ENCODE data around the gene COL23A1. TPM values are rescaled to one million over a fixed set of nuclear protein-coding genes. Genes with fewer than 3 reads are reported as not detected.

COL23A1 gene
- total RNA-seq, 1 donor from 2014 or later: not detected

GRCh38 chr5:178381921-178382695 lies 208.1 kb downstream of the COL23A1 start:
- Mint-ChIP-seq H3K36me3 (ENCODE audit: low read depth) (no peaks in the 10 kb centered on the region), H3K27me3 (ENCODE audit: low read depth) (no peaks in the 10 kb centered on the region), H3K27ac (no peak overlapping the region), H3K4me1 (ENCODE audit: low read depth) (no peaks in the 10 kb centered on the region), H3K4me3 (ENCODE audit: low read depth) (no peak overlapping the region), H3K9me3 (no peaks in the 10 kb centered on the region)
- no peak for DNase-seq (ENCODE audit: low spot score)
- intact Hi-C loops (cut with micrococcal nuclease): no loop called here

- Mint-ChIP-seq H3K27me3 (ENCODE audit: low read depth) (no peaks in the 10 kb centered on the region), H3K4me1 (ENCODE audit: low read depth) (no peaks in the 10 kb centered on the region), H3K27ac (no peak overlapping the region), H3K36me3 (ENCODE audit: low read depth) (no peaks in the 10 kb centered on the region), H3K4me3 (ENCODE audit: low read depth) (no peak overlapping the region), H3K9me3 (no peaks in the 10 kb centered on the region)
- no peak for DNase-seq (ENCODE audit: low spot score)
- intact Hi-C loops (cut with micrococcal nuclease): no loop called here
These were observed 209.0 kb downstream of the COL23A1 start for GRCh38 chr5:178381206-178381605.

GRCh38 chr5:178380541-178381074 lies 209.6 kb downstream of the COL23A1 start:
- DNase-seq (ENCODE audit: low spot score): no peak
- Mint-ChIP-seq H3K27me3 (ENCODE audit: low read depth) (no peaks in the 10 kb centered on the region), H3K4me1 (ENCODE audit: low read depth) (no peaks in the 10 kb centered on the region), H3K4me3 (ENCODE audit: low read depth) (no peak overlapping the region), H3K9me3 (no peaks in the 10 kb centered on the region), H3K27ac (no peak overlapping the region), H3K36me3 (ENCODE audit: low read depth) (no peaks in the 10 kb centered on the region)
- intact Hi-C loops (cut with micrococcal nuclease): no loop called here

- Mint-ChIP-seq H3K27me3 (ENCODE audit: low read depth) (no peaks in the 10 kb centered on the region), H3K9me3 (no peaks in the 10 kb centered on the region), H3K4me3 (ENCODE audit: low read depth) (no peak overlapping the region), H3K27ac (no peak overlapping the region), H3K4me1 (ENCODE audit: low read depth) (no peaks in the 10 kb centered on the region), H3K36me3 (ENCODE audit: low read depth) (no peaks in the 10 kb centered on the region)
- intact Hi-C loops (cut with micrococcal nuclease): no loop called here
- DNase-seq (ENCODE audit: low spot score): no peak
These were observed 210.1 kb downstream of the COL23A1 start for GRCh38 chr5:178380086-178380485.

GRCh38 chr5:178378527-178379484 lies 211.4 kb downstream of the COL23A1 start:
- intact Hi-C loops (cut with micrococcal nuclease): no loop called here
- no peak overlapping the region for H3K27ac Mint-ChIP-seq
- no peaks in the 10 kb centered on the region for H3K9me3 Mint-ChIP-seq
- H3K36me3 Mint-ChIP-seq (ENCODE audit: low read depth): no peaks in the 10 kb centered on the region
- H3K27me3 Mint-ChIP-seq (ENCODE audit: low read depth): no peaks in the 10 kb centered on the region
- no peaks in the 10 kb centered on the region for H3K4me1 Mint-ChIP-seq (ENCODE audit: low read depth)
- no peak for DNase-seq (ENCODE audit: low spot score)
- H3K4me3 Mint-ChIP-seq (ENCODE audit: low read depth): no peak overlapping the region

- DNase-seq (ENCODE audit: low spot score): no peak
- Mint-ChIP-seq H3K4me3 (ENCODE audit: low read depth) (no peak overlapping the region), H3K4me1 (ENCODE audit: low read depth) (no peaks in the 10 kb centered on the region), H3K9me3 (no peaks in the 10 kb centered on the region), H3K27ac (no peak overlapping the region), H3K27me3 (ENCODE audit: low read depth) (no peaks in the 10 kb centered on the region), H3K36me3 (ENCODE audit: low read depth) (no peaks in the 10 kb centered on the region)
- intact Hi-C loops (cut with micrococcal nuclease): no loop called here
These were observed 212.5 kb downstream of the COL23A1 start for GRCh38 chr5:178377583-178378270.

- no peak for DNase-seq (ENCODE audit: low spot score)
- intact Hi-C loops (cut with micrococcal nuclease): no loop called here
- Mint-ChIP-seq H3K36me3 (ENCODE audit: low read depth) (no peaks in the 10 kb centered on the region), H3K4me1 (ENCODE audit: low read depth) (no peaks in the 10 kb centered on the region), H3K27me3 (ENCODE audit: low read depth) (no peaks in the 10 kb centered on the region), H3K4me3 (ENCODE audit: low read depth) (no peak overlapping the region), H3K27ac (no peak overlapping the region), H3K9me3 (no peaks in the 10 kb centered on the region)
These were observed 213.1 kb downstream of the COL23A1 start for GRCh38 chr5:178376921-178377582.

GRCh38 chr5:178375348-178375747 lies 214.8 kb downstream of the COL23A1 start:
- H3K36me3 Mint-ChIP-seq (ENCODE audit: low read depth): no peaks in the 10 kb centered on the region
- intact Hi-C loops (cut with micrococcal nuclease): no loop called here
- H3K4me1 Mint-ChIP-seq (ENCODE audit: low read depth): no peaks in the 10 kb centered on the region
- H3K4me3 Mint-ChIP-seq (ENCODE audit: low read depth): no peak overlapping the region
- H3K9me3 Mint-ChIP-seq: no peaks in the 10 kb centered on the region
- no peaks in the 10 kb centered on the region for H3K27me3 Mint-ChIP-seq (ENCODE audit: low read depth)
- DNase-seq (ENCODE audit: low spot score): no peak
- H3K27ac Mint-ChIP-seq: no peak overlapping the region

GRCh38 chr5:178373711-178374110 lies 216.5 kb downstream of the COL23A1 start:
- no peak for DNase-seq (ENCODE audit: low spot score)

GRCh38 chr5:178372142-178372571 lies 218.0 kb downstream of the COL23A1 start:
- intact Hi-C loops (cut with micrococcal nuclease): no loop called here
- no peak overlapping the region for H3K4me3 Mint-ChIP-seq (ENCODE audit: low read depth)
- no peaks in the 10 kb centered on the region for H3K9me3 Mint-ChIP-seq
- no peaks in the 10 kb centered on the region for H3K27me3 Mint-ChIP-seq (ENCODE audit: low read depth)
- H3K27ac Mint-ChIP-seq: no peak overlapping the region
- DNase-seq (ENCODE audit: low spot score): no peak
- H3K36me3 Mint-ChIP-seq (ENCODE audit: low read depth): no peaks in the 10 kb centered on the region
- H3K4me1 Mint-ChIP-seq (ENCODE audit: low read depth): no peaks in the 10 kb centered on the region

More at GRCh38 chr5:178373711-178374110, 216.5 kb downstream of the COL23A1 start:
- no peak overlapping the region for H3K4me3 Mint-ChIP-seq (ENCODE audit: low read depth)
- H3K4me1 Mint-ChIP-seq (ENCODE audit: low read depth): no peaks in the 10 kb centered on the region
- intact Hi-C loops (cut with micrococcal nuclease): no loop called here
- H3K36me3 Mint-ChIP-seq (ENCODE audit: low read depth): no peaks in the 10 kb centered on the region
- H3K9me3 Mint-ChIP-seq: no peaks in the 10 kb centered on the region
- H3K27ac Mint-ChIP-seq: no peak overlapping the region
- H3K27me3 Mint-ChIP-seq (ENCODE audit: low read depth): no peaks in the 10 kb centered on the region

GRCh38 chr5:178371362-178372111 lies 218.7 kb downstream of the COL23A1 start:
- H3K36me3 Mint-ChIP-seq (ENCODE audit: low read depth): no peaks in the 10 kb centered on the region
- H3K4me1 Mint-ChIP-seq (ENCODE audit: low read depth): no peaks in the 10 kb centered on the region
- no peak for DNase-seq (ENCODE audit: low spot score)
- no peak overlapping the region for H3K27ac Mint-ChIP-seq
- no peaks in the 10 kb centered on the region for H3K27me3 Mint-ChIP-seq (ENCODE audit: low read depth)
- H3K4me3 Mint-ChIP-seq (ENCODE audit: low read depth): no peak overlapping the region
- intact Hi-C loops (cut with micrococcal nuclease): no loop called here
- H3K9me3 Mint-ChIP-seq: no peaks in the 10 kb centered on the region
